Peyer's patch (tissue), 4 donors: Measurements from ENCODE around the gene MAGEA9. TPM values are rescaled to one million over a fixed set of nuclear protein-coding genes. Genes with fewer than 3 reads are reported as not detected.
"Not testable (repeated sequence)": the region's sequence is repeated elsewhere in the genome, so short reads cannot be mapped to it uniquely, and the experiment has no call there.

ENCODE experiments used
- DNase-seq, 3 donors: peaks; one replicate each; pipeline ENCODE4 v3.0.0-alpha.2; 2017 to 2019
- H3K27ac ChIP-seq, 4 donors: fragments of 200-600 bp; sonication (generic); one replicate each; pipeline ENCODE4 v1.5.1; 2016 to 2019
- H3K27me3 ChIP-seq, 2 donors: fragments of 200-600 bp; sonication (generic); one replicate each; pipeline ENCODE4 v1.5.1; 2019
- H3K36me3 ChIP-seq, 3 donors: fragments of 200-600 bp; sonication (generic); one replicate each; pipeline ENCODE4 v1.5.1; 2016 to 2019
- H3K4me1 ChIP-seq, 4 donors: fragments of 200-600 bp; sonication (generic); one replicate each; pipeline ENCODE4 v1.5.1; 2016 to 2019
- H3K4me3 ChIP-seq, 4 donors: fragments of 200-600 bp; sonication (generic); 1 replicate in 3 of 4; 2 replicates in 1 of 4; pipeline ENCODE4 v1.5.1; 2016 to 2019; ENCODE audit warnings: mild to moderate bottlenecking in 1 of 4
- H3K9me3 ChIP-seq, 4 donors: fragments of 200-600 bp; sonication (generic); one replicate each; pipeline ENCODE4 v1.5.1; 2016 to 2019; ENCODE audit warnings: mild to moderate bottlenecking in 1 of 4
- CTCF ChIP-seq, 6 experiments: fragments of 450-650 bp in 4 of 6; fragments of 200-600 bp in 2 of 6; sonication (generic) in 1 of 6; IDR thresholded peaks; one replicate each; pipeline ENCODE4 v1.5.1; 2017 to 2019; ENCODE audit warnings: antibody characterized with exemption in 6 of 6, mild to moderate bottlenecking in 3 of 6, moderate library complexity in 1 of 6
- POLR2A ChIP-seq, 2 donors: fragments of 450-650 bp; IDR thresholded peaks; one replicate each; pipeline ENCODE4 v1.5.1; 2017; ENCODE audit warnings: antibody characterized with exemption in 2 of 2, mild to moderate bottlenecking in 2 of 2, moderate library complexity in 2 of 2
- total RNA-seq, 4 donors: library from RNA; depleted of rRNA; stranded (reverse); fragments of >200 nt; gene quantifications; one replicate each; pipeline ENCODE4 v1.1.0, GENCODE V29; 2016

MAGEA9 gene
- not detected for total RNA-seq

- not testable (repeated sequence) for H3K27me3 ChIP-seq, H3K4me3 ChIP-seq, DNase-seq, H3K9me3 ChIP-seq, H3K4me1 ChIP-seq, H3K36me3 ChIP-seq, H3K27ac ChIP-seq
Measured at GRCh38 chrX:149781727-149782126, at the start of gene MAGEA9. TSS of gene MAGEA9 (plus strand) at chrX:149781930. CDS start at chrX:149786211, 4,281 bp downstream.

GRCh38 chrX:149742269-149742668, 39.5 kb upstream of the MAGEA9 start:
- H3K4me1 ChIP-seq, DNase-seq, H3K4me3 ChIP-seq, H3K36me3 ChIP-seq, H3K27me3 ChIP-seq, H3K9me3 ChIP-seq, H3K27ac ChIP-seq: not testable (repeated sequence)

- H3K4me3 ChIP-seq, DNase-seq, H3K27ac ChIP-seq, H3K27me3 ChIP-seq, H3K4me1 ChIP-seq, H3K36me3 ChIP-seq, H3K9me3 ChIP-seq: not testable (repeated sequence)
Measured at GRCh38 chrX:149746390-149747007, 35.2 kb upstream of the MAGEA9 start.

GRCh38 chrX:149757206-149758067, 24.3 kb upstream of the MAGEA9 start:
- H3K9me3 ChIP-seq, result no peaks in the 10 kb centered on the region
- no peaks in the 10 kb centered on the region for H3K36me3 ChIP-seq
- no peaks in the 10 kb centered on the region for H3K27me3 ChIP-seq
- DNase-seq, result no peak
- no peak overlapping the region for H3K27ac ChIP-seq
- TF ChIP-seq CTCF (IDR thresholded peaks at IDR 0.05) (no peak), POLR2A (IDR thresholded peaks at IDR 0.05) (no peak)
- H3K4me3 ChIP-seq, result no peak overlapping the region
- no peaks in the 10 kb centered on the region for H3K4me1 ChIP-seq

- no peak overlapping the region for H3K27ac ChIP-seq
- no peak for TF ChIP-seq CTCF (IDR thresholded peaks at IDR 0.05)
- TF ChIP-seq POLR2A (IDR thresholded peaks at IDR 0.05), result no peak
- no peaks in the 10 kb centered on the region for H3K9me3 ChIP-seq
- no peak overlapping the region for H3K4me3 ChIP-seq
- no peak for DNase-seq
- no peaks in the 10 kb centered on the region for H3K27me3 ChIP-seq
- H3K4me1 ChIP-seq, result no peaks in the 10 kb centered on the region
- no peaks in the 10 kb centered on the region for H3K36me3 ChIP-seq
Measured at GRCh38 chrX:149758068-149758714, 23.5 kb upstream of the MAGEA9 start.

- DNase-seq, result peak in 1 of 3 donors; percentile 39
- H3K27me3 ChIP-seq, H3K4me1 ChIP-seq, H3K9me3 ChIP-seq, H3K27ac ChIP-seq, H3K36me3 ChIP-seq, H3K4me3 ChIP-seq: not testable (repeated sequence)
Measured at GRCh38 chrX:149758715-149759078, 23.0 kb upstream of the MAGEA9 start.

- TF ChIP-seq POLR2A (IDR thresholded peaks at IDR 0.05) (no peak), CTCF (IDR thresholded peaks at IDR 0.05) (no peak)
- H3K27ac ChIP-seq, result no peak overlapping the region
- no peak for DNase-seq
- no peaks in the 10 kb centered on the region for H3K27me3 ChIP-seq
- H3K4me3 ChIP-seq, result no peak overlapping the region
- H3K9me3 ChIP-seq, result no peaks in the 10 kb centered on the region
- H3K4me1 ChIP-seq, result no peaks in the 10 kb centered on the region
- no peaks in the 10 kb centered on the region for H3K36me3 ChIP-seq
Measured at GRCh38 chrX:149759824-149760223, 21.9 kb upstream of the MAGEA9 start.
